GM21528 (cell line): Measurements from ENCODE around the gene PTGIS.
"Not testable (repeated sequence)": the region's sequence is repeated elsewhere in the genome, so short reads cannot be mapped to it uniquely, and the experiment has no call there.

ENCODE experiments used
- ATAC-seq: cut with Tn5 transposase; IDR thresholded peaks from one replicate; pipeline ENCODE4 v1.9.1; 2021; ENCODE audit warnings: mild to moderate bottlenecking, moderate library complexity; ENCODE audit not compliant: unreplicated experiment, low FRiP score

The PTGIS gene

GRCh38 chr20:49580813-49581174 is 12.9 kb upstream of the PTGIS start:
- no peak for ATAC-seq

GRCh38 chr20:49579874-49580812 is 12.2 kb upstream of the PTGIS start:
- no peak for ATAC-seq

- no peak for ATAC-seq
Observed at GRCh38 chr20:49579195-49579594, 11.3 kb upstream of the PTGIS start.

GRCh38 chr20:49578436-49578835 is 10.5 kb upstream of the PTGIS start:
- ATAC-seq = no peak

- ATAC-seq = no peak
Observed at GRCh38 chr20:49575551-49576060, 7.7 kb upstream of the PTGIS start.

GRCh38 chr20:49573900-49574416 is 6.0 kb upstream of the PTGIS start:
- ATAC-seq = no peak

- ATAC-seq = no peak
Observed at GRCh38 chr20:49572857-49573256, 4.9 kb upstream of the PTGIS start.

- no peak for ATAC-seq
Observed at GRCh38 chr20:49571553-49571835, 3.6 kb upstream of the PTGIS start.

GRCh38 chr20:49570828-49571552 is 3.1 kb upstream of the PTGIS start:
- ATAC-seq = no peak

GRCh38 chr20:49570161-49570827 is 2.4 kb upstream of the PTGIS start:
- no peak for ATAC-seq

- ATAC-seq = no peak
Observed at GRCh38 chr20:49569411-49570115, 1.6 kb upstream of the PTGIS start.

- no peak for ATAC-seq
Observed at GRCh38 chr20:49568278-49569151, 578 bp upstream of the PTGIS start.

GRCh38 chr20:49566401-49567364 is 1.3 kb downstream of the PTGIS start:
- ATAC-seq = no peak

GRCh38 chr20:49564991-49565390 is 2.9 kb downstream of the PTGIS start:
- ATAC-seq = not testable (repeated sequence)

- no peak for ATAC-seq
Observed at GRCh38 chr20:49563015-49563980, 4.6 kb downstream of the PTGIS start.

GRCh38 chr20:49562311-49563014 is 5.5 kb downstream of the PTGIS start:
- ATAC-seq = no peak

- ATAC-seq = no peak
Observed at GRCh38 chr20:49561806-49562205, 6.1 kb downstream of the PTGIS start.
